Prostate gland (tissue), 2 donors: Measurements from ENCODE around the gene ITIH3. TPM values are rescaled to one million over a fixed set of nuclear protein-coding genes. Genes with fewer than 3 reads are reported as not detected.

Experiments used
- DNase-seq: peaks from one replicate; pipeline ENCODE4 v3.0.0-alpha.2; 2019; ENCODE audit warnings: low spot score
- H3K27ac ChIP-seq, 2 donors: fragments of 200-600 bp; sonication (generic); 2 replicates each; pipeline ENCODE4 v1.5.1; 2017 to 2019
- H3K27me3 ChIP-seq: fragments of 200-600 bp; sonication (generic); replicated peaks from 2 replicates; pipeline ENCODE4 v1.5.1; 2019; ENCODE audit not compliant: insufficient read depth
- H3K36me3 ChIP-seq, 2 donors: fragments of 200-600 bp; sonication (generic); 1 replicate in 1 of 2; 2 replicates in 1 of 2; pipeline versions ENCODE4 v1.5.1 to v1.8.1; 2017 to 2019
- H3K4me1 ChIP-seq: fragments of 200-600 bp; sonication (generic); replicated peaks from 2 replicates; pipeline ENCODE4 v1.5.1; 2019
- H3K4me3 ChIP-seq, 2 donors: fragments of 200-600 bp; sonication (generic); 2 replicates each; pipeline ENCODE4 v1.5.1; 2017 to 2019
- H3K9me3 ChIP-seq: fragments of 200-600 bp; sonication (generic); 2 replicates; pipeline ENCODE4 v1.5.1; 2017
- CTCF ChIP-seq, 4 experiments: fragments of 200-600 bp in 2 of 4; fragments of 450-650 bp in 2 of 4; sonication (generic) in 2 of 4; IDR thresholded peaks; 1 replicate in 3 of 4; 2 replicates in 1 of 4; pipeline ENCODE4 v1.5.1; 2016 to 2019; ENCODE audit warnings: antibody characterized with exemption in 4 of 4, mild to moderate bottlenecking in 2 of 4, moderate library complexity in 2 of 4
- POLR2A ChIP-seq: fragments of 450-650 bp; IDR thresholded peaks from one replicate; pipeline ENCODE4 v1.6.1; 2016; ENCODE audit warnings: antibody characterized with exemption, mild to moderate bottlenecking
- POLR2AphosphoS5 ChIP-seq: sonication (generic); formaldehyde crosslinking; IDR thresholded peaks from one replicate; pipeline ENCODE4 v1.6.1; 2017; ENCODE audit warnings: antibody characterized with exemption
- WGBS: methylation state at CpG from one replicate; pipeline ENCODE4 v1.1.5; 2018; 5-methylcytosine and 5-hydroxymethylcytosine counted together
- intact Hi-C: fragments of 100-400 bp; cut with DNase I; formaldehyde crosslinking; loops from one replicate; pipeline ENCODE4 v1.14.2; 2022
- total RNA-seq, 2 donors: library from RNA; depleted of rRNA; stranded (reverse); fragments of >200 nt; gene quantifications; one replicate each; pipeline ENCODE4 v1.1.0, GENCODE V29; 2016

The ITIH3 gene
- total RNA-seq, 2 donors from 2014 or later, result 0.46 to 9.6 TPM

GRCh38 chr3:52827441-52827840 lies 32.8 kb downstream of the ITIH3 start:
- no peak for DNase-seq
- WGBS, result 55% methylated on average over 9 of the region's 9 CpGs
- Histone ChIP-seq H3K27me3 (no peaks in the 10 kb centered on the region), H3K4me3 (no peak overlapping the region), H3K9me3 (no peaks in the 10 kb centered on the region), H3K27ac (no peak overlapping the region), H3K36me3 (no peaks in the 10 kb centered on the region), H3K4me1 (no peaks in the 10 kb centered on the region)
- intact Hi-C loops, result no loop called here
- TF ChIP-seq POLR2A (no peak), POLR2AphosphoS5 (no peak), CTCF (IDR thresholded peaks at IDR 0.05) (no peak)

- 73% methylated on average over 10 of the region's 10 CpGs for WGBS
- Histone ChIP-seq H3K36me3 (no peaks in the 10 kb centered on the region), H3K9me3 (no peaks in the 10 kb centered on the region), H3K4me1 (no peaks in the 10 kb centered on the region), H3K27ac (no peak overlapping the region), H3K27me3 (no peaks in the 10 kb centered on the region), H3K4me3 (no peak overlapping the region)
- intact Hi-C loops, result no loop called here
- no peak for DNase-seq
- TF ChIP-seq POLR2A, result no peak
- TF ChIP-seq CTCF (IDR thresholded peaks at IDR 0.05), result no peak
- no peak for TF ChIP-seq POLR2AphosphoS5
Observed at GRCh38 chr3:52827866-52828376, 33.3 kb downstream of the ITIH3 start.

DNA sequence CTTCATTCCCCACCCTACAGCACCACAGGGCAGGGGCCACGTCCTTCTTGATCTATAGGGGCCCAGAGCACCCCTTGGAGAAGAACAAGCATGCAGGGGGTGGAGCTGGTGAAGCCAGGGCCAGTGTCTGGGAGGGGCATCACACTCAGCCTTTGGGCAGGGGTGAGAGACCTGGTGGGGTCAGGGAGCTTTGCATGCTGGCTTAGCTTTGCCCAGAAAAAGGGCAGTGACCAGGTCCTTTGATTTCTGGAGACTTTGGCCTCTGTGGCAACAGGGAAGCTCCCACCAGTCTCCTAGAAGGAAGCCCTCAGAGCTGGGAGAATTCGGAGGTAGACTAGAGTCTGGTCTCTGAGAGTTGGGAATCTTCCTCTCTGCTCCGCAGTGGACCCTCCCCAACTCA lies 34.9 kb downstream of the ITIH3 start:
- Histone ChIP-seq H3K9me3 (no peaks in the 10 kb centered on the region), H3K4me1 (no peaks in the 10 kb centered on the region), H3K27ac (no peak overlapping the region), H3K4me3 (no peak overlapping the region), H3K27me3 (no peaks in the 10 kb centered on the region), H3K36me3 (no peaks in the 10 kb centered on the region)
- DNase-seq, result no peak
- intact Hi-C loops, result no loop called here
- 88% methylated on average over 3 of the region's 3 CpGs for WGBS
- TF ChIP-seq POLR2A, result no peak
- TF ChIP-seq POLR2AphosphoS5, result no peak
- no peak for TF ChIP-seq CTCF (IDR thresholded peaks at IDR 0.05)

DNA sequence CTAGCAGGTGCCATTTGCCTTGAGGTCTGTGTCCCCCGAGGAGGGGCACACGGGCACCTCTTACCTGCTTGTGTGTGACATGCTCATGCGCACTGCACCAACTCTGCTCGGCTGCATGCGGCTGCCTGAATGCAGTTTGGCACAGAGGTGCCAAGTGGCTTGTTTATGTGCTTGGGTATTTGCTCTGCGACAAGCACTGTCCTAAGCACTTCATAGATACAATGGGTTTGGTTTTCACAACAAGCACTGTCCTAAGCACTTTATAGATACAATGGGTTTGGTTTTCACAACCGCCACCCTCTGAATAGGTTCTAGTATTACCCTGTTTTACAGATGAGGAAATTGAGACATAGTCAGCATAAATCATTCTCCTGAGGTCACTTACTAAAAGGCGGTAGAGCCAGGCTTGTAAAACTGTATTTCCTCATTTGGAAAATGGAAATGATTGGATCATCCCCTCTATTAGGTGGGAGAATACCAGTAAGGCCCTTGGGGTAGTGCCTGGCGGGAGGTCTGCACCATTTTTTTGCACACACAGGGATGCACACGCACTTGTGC lies 35.4 kb downstream of the ITIH3 start:
- no peak for DNase-seq
- H3K27ac ChIP-seq, result no peak overlapping the region
- H3K4me1 ChIP-seq, result no peaks in the 10 kb centered on the region
- H3K9me3 ChIP-seq, result no peaks in the 10 kb centered on the region
- H3K36me3 ChIP-seq, result no peaks in the 10 kb centered on the region
- TF ChIP-seq POLR2A (no peak), POLR2AphosphoS5 (no peak), CTCF (IDR thresholded peaks at IDR 0.05) (no peak)
- WGBS, result 66% methylated on average over 10 of the region's 10 CpGs
- no peak overlapping the region for H3K4me3 ChIP-seq
- no peaks in the 10 kb centered on the region for H3K27me3 ChIP-seq
- intact Hi-C loops, result no loop called here

- no peak for DNase-seq
- H3K4me3 ChIP-seq, result no peak within 1 kb of the TSS
- H3K4me1 ChIP-seq, result no peaks in the 10 kb centered on the region
- H3K27me3 ChIP-seq, result no peaks in the 10 kb centered on the region
- intact Hi-C loops, result no loop called here
- TF ChIP-seq POLR2A (no peak), POLR2AphosphoS5 (no peak), CTCF (IDR thresholded peaks at IDR 0.05) (no peak)
- peak within 1 kb of the TSS in 1 of 2 donors; percentile 7 for H3K27ac ChIP-seq
- 69% methylated on average over 16 of the region's 16 CpGs for WGBS
- no peaks in the 10 kb centered on the region for H3K36me3 ChIP-seq
- no peaks in the 10 kb centered on the region for H3K9me3 ChIP-seq
Observed at GRCh38 chr3:52830535-52831258, 36.1 kb downstream of the ITIH3 start, which contains the start of gene ITIH4. Gene ITIH4, minus strand, starts transcription at chr3:52830672. Its CDS starts 30 bp downstream, at chr3:52830642.
